A549 (cell line): ENCODE measurements around the gene SIPA1L2. TPM values are rescaled to one million over a fixed set of nuclear protein-coding genes. Genes with fewer than 3 reads are reported as not detected.
A peak's percentile ranks its signal among the peaks of the same experiment; 100 is the strongest.
"Not testable (repeated sequence)": the region's sequence is repeated elsewhere in the genome, so short reads cannot be mapped to it uniquely, and the experiment has no call there.

Source experiments
- ATAC-seq, 2 experiments: fragments of 200-7000 bp in 1 of 2; fragments of >200 bp in 1 of 2; cut with Nextera tagmentation in 1 of 2; cut with Tn5 transposase in 1 of 2; 3 replicates each; pipeline versions ENCODE4 v1.8.0 to v1.9.1; 2018 to 2020; ENCODE audit warnings: mild to moderate bottlenecking in 1 of 2, moderate library complexity in 1 of 2
- CTCF ChIA-PET: fragments of 300-600 bp; sonication (Branson Sonifier 250); formaldehyde crosslinking; extraction: SDS; loops from one replicate; lab custom pipeline; 2021; ENCODE audit warnings: antibody characterized with exemption, inconsistent platforms; lab: Yijun Ruan, JAX
- POLR2A ChIA-PET: fragments of 350-600 bp; formaldehyde crosslinking; extraction: SDS; loops from one replicate; lab custom pipeline; 2021; ENCODE audit warnings: antibody characterized with exemption, inconsistent platforms; lab: Yijun Ruan, JAX
- DNase-seq, 2 experiments: peaks; one replicate each; pipeline versions ENCODE4 v3.0.0 to v3.0.0-alpha.2; 2011 to 2016; ENCODE audit warnings: low read depth in 1 of 2, low spot score in 1 of 2
- FAIRE-seq: peaks from 2 replicates; lab custom pipeline; 2011; peaks lifted over from hg19 to GRCh38; lab: Jason Lieb, UNC
- H3K27ac ChIP-seq, 2 experiments: fragments of >200 bp; sonication (Bioruptor Twin); formaldehyde crosslinking; 3 replicates each; pipeline ENCODE4 v1.5.1; 2016 to 2017
- H3K4me1 ChIP-seq: fragments of >200 bp; sonication (Bioruptor Twin); formaldehyde crosslinking; 3 replicates; pipeline ENCODE4 v1.6.1; 2016
- H3K4me2 ChIP-seq: fragments of >200 bp; sonication (Bioruptor Twin); formaldehyde crosslinking; 3 replicates; pipeline ENCODE4 v1.6.1; 2016
- H3K4me3 ChIP-seq: fragments of >200 bp; sonication (Bioruptor Twin); formaldehyde crosslinking; 3 replicates; pipeline ENCODE4 v1.5.1; 2016
- H3K9me3 ChIP-seq: fragments of >200 bp; sonication (Bioruptor Twin); formaldehyde crosslinking; 3 replicates; pipeline ENCODE4 v1.6.1; 2016
- CEBPB ChIP-seq, 2 experiments: fragments of >200 bp in 1 of 2; sonication (Bioruptor Twin) in 1 of 2; formaldehyde crosslinking in 1 of 2; IDR thresholded peaks; 2 replicates each; pipeline ENCODE4 v1.6.1; 2012 to 2016
- ELK1 ChIP-seq: fragments of 150-350 bp; IDR thresholded peaks from 2 replicates; pipeline ENCODE4 v1.6.1; 2014; ENCODE audit warnings: low read depth, mild to moderate bottlenecking, low read length
- FOSB ChIP-seq: fragments of 250-450 bp; sonication (Bioruptor Pico); IDR thresholded peaks from 2 replicates; pipeline ENCODE4 v1.5.0; 2020; ENCODE audit warnings: mild to moderate bottlenecking, moderate library complexity
- GATA3 ChIP-seq: IDR thresholded peaks from 2 replicates; pipeline ENCODE4 v1.6.1; 2012; ENCODE audit warnings: borderline replicate concordance
- HOXB13 ChIP-seq: fragments of 250-450 bp; sonication (Bioruptor Pico); IDR thresholded peaks from 2 replicates; pipeline ENCODE4 v1.5.0; 2020; ENCODE audit warnings: low read depth, mild to moderate bottlenecking, moderate library complexity
- MYC ChIP-seq: IDR thresholded peaks from 2 replicates; pipeline ENCODE4 v1.6.1; 2012; ENCODE audit warnings: mild to moderate bottlenecking, inconsistent platforms, low read length, improper control_type of control experiment, borderline replicate concordance
- NFE2L2 ChIP-seq: fragments of 150-350 bp; conservative IDR thresholded peaks from 2 replicates; pipeline ENCODE4 v1.6.1; 2014; ENCODE audit warnings: low read length
- PHF8 ChIP-seq: fragments of 200-600 bp; sonication (generic); IDR thresholded peaks from 2 replicates; pipeline ENCODE4 v1.6.1; 2016; ENCODE audit warnings: low read depth, mild to moderate bottlenecking, antibody characterized with exemption, moderate library complexity, borderline replicate concordance
- POLR2AphosphoS2 ChIP-seq: conservative IDR thresholded peaks from 2 replicates; pipeline ENCODE4 v1.6.1; 2012; ENCODE audit warnings: low read length, improper control_type of control experiment, inconsistent platforms
- RAD21 ChIP-seq, 2 experiments: fragments of >200 bp in 1 of 2; sonication (Bioruptor Twin) in 1 of 2; formaldehyde crosslinking in 1 of 2; IDR thresholded peaks in 1 of 2; conservative IDR thresholded peaks in 1 of 2; 2 replicates in 1 of 2; 3 replicates in 1 of 2; pipeline ENCODE4 v1.6.1; 2012 to 2018; ENCODE audit warnings: inconsistent platforms in 1 of 2
- RARB ChIP-seq: fragments of 250-450 bp; sonication (Bioruptor Pico); IDR thresholded peaks from 2 replicates; pipeline ENCODE4 v1.8.0; 2021; ENCODE audit warnings: mild to moderate bottlenecking, moderate library complexity
- TFCP2L1 ChIP-seq: fragments of 250-450 bp; sonication (Bioruptor Pico); IDR thresholded peaks from 2 replicates; pipeline ENCODE4 v1.5.0; 2021; ENCODE audit warnings: mild to moderate bottlenecking
- TP53 ChIP-seq: fragments of 250-450 bp; sonication (Bioruptor Pico); IDR thresholded peaks from 2 replicates; pipeline ENCODE4 v1.5.0; 2021; ENCODE audit warnings: mild to moderate bottlenecking, moderate library complexity
- WGBS: methylation state at CpG from one replicate; pipeline ENCODE4 v1.1.6; 2017; ENCODE audit errors: missing lambda C conversion rate; 5-methylcytosine and 5-hydroxymethylcytosine counted together
- polyA plus RNA-seq, 4 experiments: library from polyadenylated mRNA; depleted of rRNA in 3 of 4; stranded (reverse); fragments of >200 nt; fragmentation: RNase III in 1 of 4; extraction: RNeasy Plus Mini Kit Qiagen cat#74134 plus additional on column Dnase treatment in 1 of 4; gene quantifications; 2 replicates in 3 of 4; 3 replicates in 1 of 4; pipeline ENCODE4 v1.2.3, GENCODE V29; 2011 to 2017
- TF ChIP-seq, protein P1 (sequence below): fragments of >200 bp; sonication (Bioruptor Twin); formaldehyde crosslinking; IDR thresholded peaks from 3 replicates; pipeline ENCODE4 v1.6.1; 2016
- TF ChIP-seq, protein P2 (sequence below): fragments of >200 bp; sonication (Bioruptor Twin); formaldehyde crosslinking; IDR thresholded peaks from 3 replicates; pipeline ENCODE4 v1.5.1; 2016
- TF ChIP-seq, protein P3 (sequence below): IDR thresholded peaks from 2 replicates; pipeline ENCODE4 v1.6.1; 2012

The SIPA1L2 gene
- polyA plus RNA-seq, 2 of the 4 experiments (the other 2 are of a cell fraction), result 6.0 to 16.9 TPM

GRCh38 chr1:232611834-232612233 is 18.1 kb downstream of the SIPA1L2 start:
- 93% methylated on average over 6 of the region's 7 CpGs for WGBS
- no peak overlapping the region for H3K27ac ChIP-seq
- H3K9me3 ChIP-seq, result no peaks in the 10 kb centered on the region
- no peak overlapping the region for H3K4me2 ChIP-seq
- POLR2A ChIA-PET, result no interaction called here
- FAIRE-seq (no peak), DNase-seq (peak in 1 of 2 experiments; percentile 27), ATAC-seq (peak in 1 of 2 experiments; percentile 65; a peak in 3 of 6 replicates)
- no peak for TF ChIP-seq ELK1
- no peak for TF ChIP-seq GATA3
- TF ChIP-seq HOXB13 (CRISPR knock-in tag), result no peak
- TF ChIP-seq, protein P1, sequence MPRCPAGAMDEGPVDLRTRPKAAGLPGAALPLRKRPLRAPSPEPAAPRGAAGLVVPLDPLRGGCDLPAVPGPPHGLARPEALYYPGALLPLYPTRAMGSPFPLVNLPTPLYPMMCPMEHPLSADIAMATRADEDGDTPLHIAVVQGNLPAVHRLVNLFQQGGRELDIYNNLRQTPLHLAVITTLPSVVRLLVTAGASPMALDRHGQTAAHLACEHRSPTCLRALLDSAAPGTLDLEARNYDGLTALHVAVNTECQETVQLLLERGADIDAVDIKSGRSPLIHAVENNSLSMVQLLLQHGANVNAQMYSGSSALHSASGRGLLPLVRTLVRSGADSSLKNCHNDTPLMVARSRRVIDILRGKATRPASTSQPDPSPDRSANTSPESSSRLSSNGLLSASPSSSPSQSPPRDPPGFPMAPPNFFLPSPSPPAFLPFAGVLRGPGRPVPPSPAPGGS, result no peak
- no peak for TF ChIP-seq TFCP2L1 (CRISPR knock-in tag)
- TF ChIP-seq RARB, result no peak
- TF ChIP-seq, protein P2, sequence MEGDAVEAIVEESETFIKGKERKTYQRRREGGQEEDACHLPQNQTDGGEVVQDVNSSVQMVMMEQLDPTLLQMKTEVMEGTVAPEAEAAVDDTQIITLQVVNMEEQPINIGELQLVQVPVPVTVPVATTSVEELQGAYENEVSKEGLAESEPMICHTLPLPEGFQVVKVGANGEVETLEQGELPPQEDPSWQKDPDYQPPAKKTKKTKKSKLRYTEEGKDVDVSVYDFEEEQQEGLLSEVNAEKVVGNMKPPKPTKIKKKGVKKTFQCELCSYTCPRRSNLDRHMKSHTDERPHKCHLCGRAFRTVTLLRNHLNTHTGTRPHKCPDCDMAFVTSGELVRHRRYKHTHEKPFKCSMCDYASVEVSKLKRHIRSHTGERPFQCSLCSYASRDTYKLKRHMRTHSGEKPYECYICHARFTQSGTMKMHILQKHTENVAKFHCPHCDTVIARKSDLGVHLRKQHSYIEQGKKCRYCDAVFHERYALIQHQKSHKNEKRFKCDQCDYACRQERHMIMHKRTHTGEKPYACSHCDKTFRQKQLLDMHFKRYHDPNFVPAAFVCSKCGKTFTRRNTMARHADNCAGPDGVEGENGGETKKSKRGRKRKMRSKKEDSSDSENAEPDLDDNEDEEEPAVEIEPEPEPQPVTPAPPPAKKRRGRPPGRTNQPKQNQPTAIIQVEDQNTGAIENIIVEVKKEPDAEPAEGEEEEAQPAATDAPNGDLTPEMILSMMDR, result 0 out of 3 replicates have a peak, but pooled peaks have one; percentile 7
- no peak for TF ChIP-seq PHF8
- TF ChIP-seq, protein P3, sequence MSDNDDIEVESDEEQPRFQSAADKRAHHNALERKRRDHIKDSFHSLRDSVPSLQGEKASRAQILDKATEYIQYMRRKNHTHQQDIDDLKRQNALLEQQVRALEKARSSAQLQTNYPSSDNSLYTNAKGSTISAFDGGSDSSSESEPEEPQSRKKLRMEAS, result no peak
- no peak for TF ChIP-seq CEBPB (IDR thresholded peaks at IDR 0.05)
- no peak for TF ChIP-seq POLR2AphosphoS2
- TF ChIP-seq RAD21 (conservative IDR thresholded peaks at IDR 0.05 in 1 of 2, IDR thresholded peaks at IDR 0.05 in 1 of 2), result 0 out of 5 replicates have a peak, but pooled peaks of 1 of the 2 experiments have one; percentile 10
- TF ChIP-seq MYC, result no peak
- TF ChIP-seq TP53 (CRISPR knock-in tag), result no peak
- no peak for TF ChIP-seq NFE2L2
- TF ChIP-seq FOSB (CRISPR knock-in tag), result no peak
- CTCF ChIA-PET, result interaction anchor here (1.1 kb wide), 1 partner anchor 15 kb away, joined by 3 read pairs; no protein-coding TSS in a partner anchor
- H3K4me3 ChIP-seq, result no peak overlapping the region
- H3K4me1 ChIP-seq, result peaks cover 12% of the 10 kb centered on the region; the same call in 2 of the 3 replicates

GRCh38 chr1:232610902-232611745 is 18.8 kb downstream of the SIPA1L2 start:
- H3K9me3 ChIP-seq, FAIRE-seq, H3K27ac ChIP-seq, H3K4me3 ChIP-seq, ATAC-seq, POLR2A ChIA-PET, H3K4me2 ChIP-seq, DNase-seq: not testable (repeated sequence)
- 84% methylated on average over 11 of the region's 11 CpGs for WGBS
- H3K4me1 ChIP-seq, result peaks cover 12% of the 10 kb centered on the region; the same call in 2 of the 3 replicates
- CTCF ChIA-PET, result interaction anchor here (1.1 kb wide), 1 partner anchor 16 kb away, joined by 3 read pairs; no protein-coding TSS in a partner anchor
